NCI-H345 treated with DMSO at 0.1 percent for 48 hours (cell line): ENCODE results near the gene ATRX.
"Not testable (repeated sequence)": the region's sequence is repeated elsewhere in the genome, so short reads cannot be mapped to it uniquely, and the experiment has no call there.

Source experiments
- DNase-seq: peaks from one replicate; lab custom pipeline; 2025; ENCODE audit not compliant: unreplicated experiment; lab: John Stamatoyannopoulos, UW

ATRX gene

GRCh38 chrX:77731821-77732419 is 54.1 kb downstream of the ATRX start:
- DNase-seq = no peak

DNA sequence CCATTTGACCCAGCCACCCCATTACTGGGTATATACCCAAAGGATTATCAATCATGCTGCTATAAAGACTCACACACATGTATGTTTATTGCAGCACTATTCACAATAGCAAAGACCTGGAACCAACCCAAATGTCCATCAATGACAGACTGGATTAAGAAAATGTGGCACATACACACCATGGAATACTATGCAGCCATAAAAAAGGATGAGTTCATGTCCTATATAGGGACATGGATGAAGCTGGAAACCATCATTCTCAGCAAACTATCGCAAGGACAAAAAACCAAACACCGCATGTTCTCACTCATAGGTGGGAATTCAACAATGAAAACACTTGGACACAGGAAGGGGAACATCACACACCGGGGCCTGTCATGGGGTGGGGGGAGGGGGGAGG is 59.9 kb downstream of the ATRX start:
- not testable (repeated sequence) for DNase-seq

DNA sequence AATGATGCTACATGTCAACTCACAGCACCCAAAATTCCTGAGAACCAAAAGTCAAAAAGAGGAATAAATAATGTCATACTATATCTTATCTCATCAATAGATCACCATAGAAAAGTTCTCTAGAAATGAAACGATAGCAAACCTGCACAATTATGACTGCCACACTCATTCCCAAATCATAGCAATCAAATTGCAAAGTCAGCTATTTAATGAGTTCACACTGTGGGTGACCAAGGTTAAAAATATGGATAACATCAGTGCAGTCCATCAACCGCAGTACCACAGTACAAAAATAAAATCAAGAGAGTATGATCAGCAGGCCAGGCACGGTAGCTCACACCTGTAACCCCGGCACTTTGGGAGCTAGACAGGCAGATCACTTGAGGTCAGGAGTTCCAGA is 62.3 kb downstream of the ATRX start:
- no peak for DNase-seq

- DNase-seq = no peak
These were observed 66.6 kb downstream of the ATRX start for GRCh38 chrX:77719388-77719787.

DNA sequence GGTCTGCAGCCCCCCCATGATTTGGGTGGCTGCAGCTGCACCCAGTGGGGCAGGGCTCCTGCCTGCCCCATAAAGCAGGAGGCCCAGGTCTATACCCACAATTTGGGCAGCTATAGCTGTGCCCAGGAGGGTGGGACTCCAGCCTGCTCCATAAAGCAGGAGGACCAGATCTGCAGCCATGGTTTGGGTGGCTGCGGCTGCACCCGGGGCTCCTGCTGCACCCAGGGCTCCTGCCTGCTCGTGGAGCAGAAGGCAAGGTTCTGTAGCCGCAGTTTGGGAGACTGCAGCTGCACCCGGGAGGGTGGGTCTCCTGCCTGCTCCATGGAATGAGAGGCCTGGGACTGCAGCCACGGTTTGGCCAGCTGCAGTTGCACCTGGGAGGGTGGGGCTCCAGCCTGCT is 81.1 kb downstream of the ATRX start:
- DNase-seq = no peak

DNA sequence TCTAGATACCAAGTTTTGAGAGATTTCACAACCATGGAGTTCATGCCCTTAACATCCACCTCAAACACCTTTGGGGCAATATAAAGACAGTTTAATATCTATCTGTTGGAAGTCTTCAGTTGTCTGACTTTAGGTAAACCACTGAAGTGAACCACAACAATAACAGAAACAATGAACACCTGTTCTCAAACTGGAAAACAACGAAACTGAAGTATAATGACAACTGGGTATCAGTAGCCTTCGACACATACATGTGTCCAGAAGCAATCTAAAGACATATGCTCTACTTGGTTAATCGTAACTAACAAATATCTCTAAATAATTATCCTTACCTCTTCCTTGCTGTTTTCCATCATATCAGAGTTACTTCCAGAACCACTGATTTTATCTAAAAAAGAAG is 87.8 kb downstream of the ATRX start:
- DNase-seq = no peak

- DNase-seq = no peak
These were observed 91.5 kb downstream of the ATRX start for GRCh38 chrX:77694491-77694890.

DNA sequence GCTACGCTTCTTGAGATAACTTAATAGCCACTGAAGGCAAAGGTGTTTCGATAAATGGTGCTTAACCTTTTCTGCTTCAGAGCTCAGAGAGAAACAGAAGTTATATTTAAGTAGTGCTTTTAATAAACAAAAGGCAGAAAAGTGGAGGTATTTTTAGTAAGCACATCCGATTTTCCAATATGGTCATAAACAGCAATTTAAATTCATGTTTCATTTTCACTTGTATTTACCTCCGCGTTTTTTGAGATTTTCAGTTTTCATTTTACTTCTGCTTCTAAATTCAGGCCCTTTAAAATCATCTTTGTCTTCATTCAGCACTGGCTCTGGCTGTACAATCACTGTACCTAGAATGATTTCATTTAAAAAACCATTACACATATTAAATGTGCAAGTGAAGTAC is 92.4 kb downstream of the ATRX start:
- DNase-seq = no peak

GRCh38 chrX:77691916-77692315 is 94.1 kb downstream of the ATRX start:
- DNase-seq = no peak

DNA sequence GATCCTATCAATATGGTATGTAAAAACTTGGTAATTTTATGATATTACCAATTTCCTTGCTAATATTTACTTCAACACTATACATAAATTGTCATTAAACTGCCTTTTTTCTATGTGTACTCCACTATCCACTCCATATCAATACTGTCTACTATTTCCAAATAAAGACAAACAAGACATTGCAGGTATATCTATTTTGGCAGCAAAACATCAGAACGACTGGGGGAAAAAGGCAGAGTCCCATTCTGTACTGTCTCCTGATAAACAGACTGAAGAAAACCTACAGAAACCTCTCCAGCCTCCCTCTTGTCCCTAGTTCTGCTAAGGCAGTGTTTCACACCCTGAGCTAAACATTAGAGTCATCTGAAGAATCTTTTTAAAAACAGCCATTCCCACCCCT is 96.6 kb downstream of the ATRX start:
- DNase-seq = no peak

GRCh38 chrX:77685683-77686082 is 100.3 kb downstream of the ATRX start:
- DNase-seq = not testable (repeated sequence)

DNA sequence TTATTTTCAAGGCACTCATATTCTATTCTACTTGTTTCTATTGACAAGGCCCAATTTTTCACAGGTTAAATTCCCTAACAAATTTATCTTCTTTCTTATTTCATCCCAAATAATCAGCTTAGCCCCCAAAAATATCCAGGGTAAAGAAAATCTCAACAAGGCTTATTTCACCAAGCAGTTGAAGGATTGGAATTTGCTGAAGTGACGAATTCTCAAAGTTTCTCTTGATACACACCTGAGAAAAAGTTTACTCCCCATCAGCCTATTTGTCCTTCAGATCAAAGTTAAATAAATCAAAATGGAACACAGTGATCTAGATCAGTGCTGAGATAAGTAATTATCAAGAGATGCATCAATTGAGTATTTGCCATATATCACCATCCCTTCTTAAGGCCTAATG is 106.9 kb downstream of the ATRX start:
- DNase-seq = no peak

- DNase-seq = no peak
These were observed 110.0 kb downstream of the ATRX start for GRCh38 chrX:77675986-77676385.

- DNase-seq = no peak
These were observed 117.4 kb downstream of the ATRX start for GRCh38 chrX:77668391-77669237.

DNA sequence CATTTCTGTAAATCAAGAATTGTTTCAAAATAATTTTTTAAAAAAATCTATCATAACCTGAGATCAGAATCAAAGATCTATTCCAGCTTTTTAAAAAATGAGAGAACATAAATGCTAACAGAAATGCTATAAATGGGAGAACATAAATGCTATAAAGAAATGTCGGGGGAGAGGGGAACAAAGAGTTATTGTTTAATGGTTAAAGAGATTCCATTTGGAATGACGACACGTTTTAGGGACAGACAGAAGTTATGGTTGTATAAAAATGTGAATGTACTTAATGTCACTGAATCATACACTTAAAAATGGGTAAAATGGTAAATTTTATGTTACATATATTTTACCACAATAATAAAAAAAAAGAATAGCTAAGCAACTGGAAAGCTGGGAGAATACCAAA is 127.1 kb downstream of the ATRX start:
- DNase-seq = no peak

DNA sequence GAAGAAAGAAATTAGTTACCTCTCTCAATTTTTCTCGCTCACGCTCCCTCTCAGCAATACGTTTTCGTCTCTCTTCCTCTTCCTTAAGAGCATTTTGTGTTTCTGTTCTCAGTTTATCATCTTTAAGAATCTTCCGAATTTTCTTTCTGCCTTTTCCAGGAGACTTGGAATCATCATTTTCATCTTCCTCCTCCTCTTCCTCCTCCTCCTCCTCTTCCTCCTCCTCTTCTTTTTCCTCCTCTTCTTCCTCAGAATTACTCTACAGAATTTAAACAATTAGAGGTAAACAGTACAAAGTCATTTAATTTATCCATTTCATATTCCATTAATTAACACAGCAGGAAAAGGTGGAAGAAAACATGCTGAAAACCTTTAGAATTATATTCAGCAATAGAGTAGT is 133.9 kb downstream of the ATRX start:
- DNase-seq = no peak

- DNase-seq = no peak
These were observed 145.3 kb downstream of the ATRX start for GRCh38 chrX:77640702-77641101.

- no peak for DNase-seq
These were observed 146.2 kb downstream of the ATRX start for GRCh38 chrX:77639820-77640219.

- DNase-seq = no peak
These were observed 147.6 kb downstream of the ATRX start for GRCh38 chrX:77638397-77638796.

- no peak for DNase-seq
These were observed 150.6 kb downstream of the ATRX start for GRCh38 chrX:77635373-77635772.

DNA sequence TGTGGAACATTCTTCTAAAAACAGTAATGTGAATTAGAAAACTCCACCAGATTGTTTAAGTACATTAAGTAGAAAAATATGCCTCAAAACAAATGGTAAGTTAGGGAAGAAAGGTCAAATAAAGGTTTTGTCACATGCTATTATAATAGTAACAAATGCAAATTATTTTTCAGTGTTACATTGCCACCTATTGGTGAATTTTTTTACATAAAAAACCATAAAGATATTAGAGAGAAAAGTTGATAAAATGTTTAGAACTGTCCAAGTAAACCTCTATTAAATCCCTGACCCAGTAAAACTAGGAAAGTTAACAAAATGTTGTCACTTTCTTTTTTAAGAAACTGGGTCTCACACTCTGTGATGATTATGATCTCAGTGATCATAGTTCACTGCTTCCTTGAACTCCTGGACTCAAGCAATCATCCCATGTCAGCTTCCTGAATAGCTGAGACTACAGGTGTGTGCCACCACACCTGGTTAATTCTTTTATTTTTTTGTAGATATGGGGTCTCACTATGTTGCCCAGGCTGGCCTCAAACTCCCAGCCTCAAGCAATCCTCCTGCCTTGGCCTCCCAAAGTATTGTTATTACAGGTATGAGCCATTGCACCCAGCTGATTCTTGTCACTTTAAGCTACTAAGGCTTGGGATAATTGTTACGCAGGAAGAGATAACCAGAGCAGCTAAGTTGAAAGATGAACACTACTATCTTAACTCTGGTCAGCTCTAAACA is 157.6 kb downstream of the ATRX start:
- DNase-seq = no peak

DNA sequence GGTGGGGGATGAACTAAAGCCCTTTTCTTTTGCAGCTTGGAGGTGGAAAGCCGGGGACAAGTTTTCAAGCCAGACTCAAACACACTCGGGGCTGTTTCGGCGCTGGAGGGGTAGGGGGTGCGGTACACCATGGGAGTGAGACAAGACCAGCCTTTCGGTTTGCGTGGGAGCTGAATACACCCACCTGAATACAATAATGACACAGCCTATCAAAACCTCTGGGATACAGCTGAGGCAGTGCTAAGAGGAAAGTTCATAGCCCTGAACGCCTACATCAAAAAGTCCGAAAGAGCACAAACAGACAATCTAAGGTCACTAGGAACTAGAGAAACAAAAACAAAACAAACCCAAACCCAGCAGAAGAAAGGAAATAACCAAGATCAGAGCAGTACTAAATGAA is 163.3 kb downstream of the ATRX start:
- no peak for DNase-seq
